ENCODE results near the gene IL3.

The IL3 gene

GRCh38 chr5:132044207-132044606 is 16.2 kb upstream of the IL3 start:
- DNase-seq (ENCODE audit: insufficient read length, low spot score) (no peak), FAIRE-seq (no peak)
- TF ChIP-seq, protein P1, sequence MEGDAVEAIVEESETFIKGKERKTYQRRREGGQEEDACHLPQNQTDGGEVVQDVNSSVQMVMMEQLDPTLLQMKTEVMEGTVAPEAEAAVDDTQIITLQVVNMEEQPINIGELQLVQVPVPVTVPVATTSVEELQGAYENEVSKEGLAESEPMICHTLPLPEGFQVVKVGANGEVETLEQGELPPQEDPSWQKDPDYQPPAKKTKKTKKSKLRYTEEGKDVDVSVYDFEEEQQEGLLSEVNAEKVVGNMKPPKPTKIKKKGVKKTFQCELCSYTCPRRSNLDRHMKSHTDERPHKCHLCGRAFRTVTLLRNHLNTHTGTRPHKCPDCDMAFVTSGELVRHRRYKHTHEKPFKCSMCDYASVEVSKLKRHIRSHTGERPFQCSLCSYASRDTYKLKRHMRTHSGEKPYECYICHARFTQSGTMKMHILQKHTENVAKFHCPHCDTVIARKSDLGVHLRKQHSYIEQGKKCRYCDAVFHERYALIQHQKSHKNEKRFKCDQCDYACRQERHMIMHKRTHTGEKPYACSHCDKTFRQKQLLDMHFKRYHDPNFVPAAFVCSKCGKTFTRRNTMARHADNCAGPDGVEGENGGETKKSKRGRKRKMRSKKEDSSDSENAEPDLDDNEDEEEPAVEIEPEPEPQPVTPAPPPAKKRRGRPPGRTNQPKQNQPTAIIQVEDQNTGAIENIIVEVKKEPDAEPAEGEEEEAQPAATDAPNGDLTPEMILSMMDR (IDR thresholded peaks at IDR 0.05; ENCODE audit: insufficient read depth, missing control alignments), result no peak

DNA sequence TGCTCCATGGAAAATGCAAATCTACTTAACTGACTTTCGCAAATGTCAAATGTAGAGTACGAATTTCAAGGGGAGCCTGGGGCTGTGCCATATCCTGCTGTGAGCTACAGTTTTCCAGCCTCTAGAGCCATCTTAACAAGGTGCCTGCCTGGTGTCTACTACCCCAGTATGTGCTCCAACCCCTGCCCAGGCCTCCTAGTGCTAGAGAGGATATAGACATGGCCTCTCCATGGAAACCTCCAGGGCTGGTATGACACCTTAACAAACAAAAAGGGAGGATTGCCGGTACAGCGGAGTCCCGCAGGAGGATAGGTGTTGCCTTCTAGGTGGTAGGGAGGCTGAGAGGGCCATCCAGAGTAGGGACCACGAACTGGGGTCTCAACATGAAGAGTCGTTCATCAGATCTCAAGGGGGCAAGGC is 13.6 kb upstream of the IL3 start:
- no peak for FAIRE-seq
- TF ChIP-seq, protein P1 (IDR thresholded peaks at IDR 0.05; ENCODE audit: insufficient read depth, missing control alignments), result no peak

DNA sequence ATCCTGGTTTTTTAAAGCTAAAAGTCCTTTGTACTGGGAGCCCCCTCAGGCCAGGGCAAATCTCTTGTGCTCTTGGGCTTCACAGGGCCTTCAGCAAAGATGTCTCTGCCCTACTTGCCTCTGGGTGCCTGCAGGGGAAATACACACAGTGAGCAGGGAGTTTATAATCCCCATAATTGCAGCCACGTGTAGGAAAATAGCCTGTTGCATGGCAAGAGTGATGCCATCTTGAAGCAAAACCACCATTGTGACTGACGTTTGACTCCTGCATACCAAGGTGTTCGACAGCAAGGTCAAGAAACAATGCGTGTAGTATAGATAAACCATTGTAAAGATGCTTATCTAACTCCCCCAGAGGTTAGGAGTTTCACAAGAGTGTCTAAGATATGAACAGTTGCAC is 11.4 kb upstream of the IL3 start:
- TF ChIP-seq, protein P1 (IDR thresholded peaks at IDR 0.05; ENCODE audit: insufficient read depth, missing control alignments), result no peak
- DNase-seq (ENCODE audit: insufficient read length, low spot score) (no peak), FAIRE-seq (no peak)

More for the DNA sequence above, 13.6 kb upstream of the IL3 start:
- DNase-seq (ENCODE audit: insufficient read length, low spot score), result no peak

DNA sequence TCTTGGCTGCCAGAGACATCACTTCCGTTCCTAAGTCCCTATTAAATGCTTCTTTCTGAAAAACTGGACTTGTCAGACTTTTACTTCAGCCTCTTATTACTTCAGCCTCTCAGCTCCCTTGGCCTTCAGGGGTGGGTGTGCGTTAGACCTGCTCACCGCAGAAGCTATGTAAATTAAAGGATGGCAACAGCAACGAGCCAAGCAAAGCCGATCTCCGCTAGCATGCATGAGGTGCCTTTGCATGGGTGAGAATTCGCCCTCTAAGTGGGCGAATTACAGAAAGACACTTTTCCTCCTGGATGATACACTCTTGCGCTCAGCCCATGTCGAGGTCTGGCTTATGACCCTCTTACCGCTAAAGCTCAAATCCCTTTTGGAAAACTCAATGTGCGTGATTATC is 10.9 kb upstream of the IL3 start:
- TF ChIP-seq, protein P1 (IDR thresholded peaks at IDR 0.05; ENCODE audit: insufficient read depth, missing control alignments), result no peak
- no peak for FAIRE-seq

DNA sequence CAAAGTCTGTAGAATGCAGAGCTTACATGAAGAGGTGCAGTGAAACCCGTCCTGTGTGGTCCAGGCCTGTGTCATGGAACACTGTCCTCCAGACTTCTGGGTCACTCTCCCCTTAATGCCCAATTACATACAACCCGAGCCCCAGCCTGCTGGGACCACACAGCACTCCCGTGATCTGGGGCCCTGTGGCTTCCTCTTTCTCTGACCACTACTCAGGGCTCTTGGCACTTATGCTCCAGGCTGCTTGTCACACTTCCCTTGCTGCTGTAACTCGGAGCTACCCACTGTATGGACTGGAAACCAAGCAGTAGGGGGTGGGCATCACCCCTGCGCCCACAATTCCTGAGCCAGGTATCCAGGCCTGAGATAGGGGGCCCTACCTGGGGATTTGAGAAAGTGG is 10.3 kb upstream of the IL3 start:
- DNase-seq (ENCODE audit: insufficient read length, low spot score), result no peak
- TF ChIP-seq, protein P1 (IDR thresholded peaks at IDR 0.05; ENCODE audit: insufficient read depth, missing control alignments), result no peak
- no peak for FAIRE-seq

More for the DNA sequence above, 10.9 kb upstream of the IL3 start:
- no peak for DNase-seq (ENCODE audit: insufficient read length, low spot score)

DNA sequence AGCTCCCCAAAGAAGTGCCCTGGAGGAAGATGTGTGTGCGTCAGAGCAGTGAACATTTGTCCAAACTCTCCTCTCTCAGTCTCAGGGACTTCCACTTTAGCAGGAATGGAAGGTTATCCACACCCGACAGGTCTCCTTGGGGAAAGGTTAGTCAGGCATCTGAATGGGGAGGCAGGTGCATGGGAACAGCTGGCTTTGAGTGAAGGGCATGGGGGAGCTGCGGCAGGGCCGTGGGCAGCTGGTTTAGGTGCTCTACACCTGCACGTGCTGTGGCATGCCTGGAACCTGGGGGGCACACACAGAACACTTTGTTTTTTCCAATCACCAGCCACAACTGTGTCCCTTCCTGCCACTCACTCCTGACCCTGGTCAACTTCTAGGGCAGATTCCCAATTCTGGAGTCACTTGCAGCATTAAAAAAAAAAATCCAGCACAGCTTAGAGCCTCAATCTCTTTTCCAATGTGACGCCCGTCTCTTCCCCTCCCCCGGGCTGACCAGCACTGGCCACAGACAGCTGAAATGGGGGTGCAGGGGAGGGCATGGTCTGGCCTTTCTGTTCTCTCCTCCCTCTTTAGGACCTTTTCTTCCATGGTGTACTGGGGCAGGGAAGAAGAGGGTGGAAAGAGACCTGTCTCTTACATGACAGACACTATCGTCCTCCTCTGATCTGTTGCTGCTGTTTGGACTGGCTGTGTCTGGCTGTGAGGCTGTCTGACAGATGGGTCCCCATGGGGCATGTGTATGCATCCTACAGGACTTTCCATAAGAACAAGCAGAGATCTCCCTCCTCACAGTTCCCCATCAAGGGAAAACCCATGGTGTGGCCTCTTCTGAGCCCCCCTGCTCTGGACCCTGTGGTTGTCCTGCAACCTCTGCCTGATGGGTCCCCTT is 9.5 kb upstream of the IL3 start:
- TF ChIP-seq, protein P1 (IDR thresholded peaks at IDR 0.05; ENCODE audit: insufficient read depth, missing control alignments), result no peak
- no peak for FAIRE-seq
- no peak for DNase-seq (ENCODE audit: insufficient read length, low spot score)

GRCh38 chr5:132052520-132052919 is 7.9 kb upstream of the IL3 start:
- TF ChIP-seq, protein P1 (IDR thresholded peaks at IDR 0.05; ENCODE audit: insufficient read depth, missing control alignments), result no peak
- DNase-seq (ENCODE audit: insufficient read length, low spot score), result no peak
- FAIRE-seq, result no peak

Measured in D721Med (cell line).